A549 (cell line): ENCODE measurements around the gene SIN3A.

Experiments used
- HMGXB4 ChIP-seq: fragments of 250-450 bp; sonication (Bioruptor Pico); IDR thresholded peaks from 2 replicates; pipeline ENCODE4 v1.5.0; 2021; ENCODE audit warnings: mild to moderate bottlenecking, moderate library complexity, borderline replicate concordance
- JUN ChIP-seq, 2 experiments: fragments of >200 bp; sonication (Bioruptor Twin); formaldehyde crosslinking; IDR thresholded peaks; 2 replicates in 1 of 2; 3 replicates in 1 of 2; pipeline ENCODE4 v1.6.1; 2016 to 2017
- KDM5A ChIP-seq: fragments of 200-600 bp; sonication (generic); IDR thresholded peaks from 2 replicates; pipeline ENCODE4 v1.6.1; 2016; ENCODE audit warnings: antibody characterized with exemption, mild to moderate bottlenecking
- TF ChIP-seq, protein P1 (sequence below): fragments of >200 bp; sonication (Bioruptor Twin); formaldehyde crosslinking; IDR thresholded peaks from 3 replicates; pipeline ENCODE4 v1.5.1; 2016

GRCh38 chr15:75329571-75329970 is 121.9 kb downstream of the SIN3A start:
- no peak for TF ChIP-seq JUN (IDR thresholded peaks at IDR 0.05)
- no peak for TF ChIP-seq KDM5A
- TF ChIP-seq, protein P1, sequence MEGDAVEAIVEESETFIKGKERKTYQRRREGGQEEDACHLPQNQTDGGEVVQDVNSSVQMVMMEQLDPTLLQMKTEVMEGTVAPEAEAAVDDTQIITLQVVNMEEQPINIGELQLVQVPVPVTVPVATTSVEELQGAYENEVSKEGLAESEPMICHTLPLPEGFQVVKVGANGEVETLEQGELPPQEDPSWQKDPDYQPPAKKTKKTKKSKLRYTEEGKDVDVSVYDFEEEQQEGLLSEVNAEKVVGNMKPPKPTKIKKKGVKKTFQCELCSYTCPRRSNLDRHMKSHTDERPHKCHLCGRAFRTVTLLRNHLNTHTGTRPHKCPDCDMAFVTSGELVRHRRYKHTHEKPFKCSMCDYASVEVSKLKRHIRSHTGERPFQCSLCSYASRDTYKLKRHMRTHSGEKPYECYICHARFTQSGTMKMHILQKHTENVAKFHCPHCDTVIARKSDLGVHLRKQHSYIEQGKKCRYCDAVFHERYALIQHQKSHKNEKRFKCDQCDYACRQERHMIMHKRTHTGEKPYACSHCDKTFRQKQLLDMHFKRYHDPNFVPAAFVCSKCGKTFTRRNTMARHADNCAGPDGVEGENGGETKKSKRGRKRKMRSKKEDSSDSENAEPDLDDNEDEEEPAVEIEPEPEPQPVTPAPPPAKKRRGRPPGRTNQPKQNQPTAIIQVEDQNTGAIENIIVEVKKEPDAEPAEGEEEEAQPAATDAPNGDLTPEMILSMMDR: no peak
- TF ChIP-seq HMGXB4: no peak
